ENCODE results near the gene CNTNAP4.
A peak's percentile ranks its signal among the peaks of the same experiment; 100 is the strongest.

Gene CNTNAP4

DNA sequence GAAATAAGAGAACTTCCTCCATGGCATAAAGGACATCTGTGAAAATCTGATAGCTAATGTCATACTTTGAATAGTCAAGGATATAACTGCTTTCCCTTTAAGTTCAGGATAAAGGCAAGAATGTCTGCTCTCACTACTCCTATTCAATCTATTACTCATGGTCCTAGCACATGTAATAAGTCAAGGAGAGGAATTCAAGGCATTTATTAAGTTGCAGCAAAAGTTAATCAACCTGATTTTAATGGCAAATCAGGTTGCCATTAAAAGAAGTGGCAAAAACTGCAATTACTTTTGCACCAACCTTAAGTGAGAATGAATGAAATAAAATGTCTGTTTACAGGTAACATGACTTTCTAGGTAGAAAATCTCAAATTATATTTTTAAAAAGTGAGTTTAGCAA is 225.9 kb downstream of the CNTNAP4 start:
- Histone ChIP-seq H3K4ac (ENCODE audit: low read depth in 1 of 2, low read length in 2 of 2) (no peak overlapping the region), H3K9me3 (ENCODE audit: control insufficient read depth, low read length) (no peaks in the 10 kb centered on the region), H3K79me1 (replicated peaks; ENCODE audit: low read length, poor library complexity, severe bottlenecking) (no peaks in the 10 kb centered on the region), H3K27me3 (ENCODE audit: control insufficient read depth in 1 of 2, insufficient read depth in 1 of 2, low read length in 2 of 2) (no peaks in the 10 kb centered on the region), H2BK120ac (ENCODE audit: low read depth, low read length) (no peak overlapping the region), H3K4me1 (ENCODE audit: control insufficient read depth, insufficient read depth, low read depth, low read length) (no peaks in the 10 kb centered on the region), H3K23ac (ENCODE audit: low read length in 2 of 2) (no peak overlapping the region), H2AFZ (ENCODE audit: low read depth, low read length) (no peak overlapping the region), H3K4me2 (ENCODE audit: low read length, poor library complexity, severe bottlenecking) (no peak overlapping the region), H2BK15ac (ENCODE audit: low read depth, poor library complexity, severe bottlenecking) (no peak overlapping the region), H3K14ac (ENCODE audit: low read length in 2 of 2) (no peak overlapping the region), H2BK5ac (ENCODE audit: low read depth, low read length, poor library complexity, severe bottlenecking) (no peak overlapping the region), H3K18ac (ENCODE audit: low read depth in 1 of 2, low read length in 2 of 2) (no peak overlapping the region), H4K8ac (ENCODE audit: low read length) (no peak overlapping the region), H3K9ac (ENCODE audit: low read length) (no peak overlapping the region), H3K27ac (ENCODE audit: low read length, poor library complexity, severe bottlenecking) (no peak overlapping the region), H3K36me3 (ENCODE audit: control insufficient read depth in 1 of 2, insufficient read depth in 2 of 2, low read depth in 1 of 2, low read length in 2 of 2) (no peaks in the 10 kb centered on the region), H2AK5ac (ENCODE audit: low read length, severe bottlenecking) (no peak overlapping the region), H2BK12ac (ENCODE audit: low read length in 2 of 2) (no peak overlapping the region), H3K4me3 (ENCODE audit: insufficient read depth in 1 of 2, low read depth in 1 of 2, low read length in 2 of 2) (no peak overlapping the region), H4K91ac (ENCODE audit: low read length) (no peak overlapping the region)
- no peak for DNase-seq

DNA sequence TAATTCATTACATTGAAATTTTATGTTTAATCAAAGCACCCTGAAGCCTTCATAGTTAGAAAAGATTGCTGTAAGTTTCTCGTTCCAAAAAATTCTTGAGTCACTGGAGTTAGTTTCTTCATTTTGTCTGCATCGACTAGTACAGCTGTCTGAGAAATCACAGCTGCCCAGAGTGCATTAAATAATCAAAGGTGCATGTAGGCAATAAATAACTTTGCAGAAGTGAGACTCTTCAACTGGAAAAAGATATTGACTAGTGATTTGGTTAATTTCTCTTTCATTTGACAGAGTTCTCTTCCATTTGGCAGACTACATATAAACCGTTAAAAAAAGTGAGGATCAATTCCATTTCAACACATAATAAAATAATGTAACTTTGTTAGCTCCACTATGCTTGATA is 234.0 kb downstream of the CNTNAP4 start:
- H3K14ac ChIP-seq (ENCODE audit: low read length in 2 of 2), result no peak overlapping the region
- no peak overlapping the region for H3K23ac ChIP-seq (ENCODE audit: low read length in 2 of 2)
- no peaks in the 10 kb centered on the region for H3K27me3 ChIP-seq (ENCODE audit: control insufficient read depth in 1 of 2, insufficient read depth in 1 of 2, low read length in 2 of 2)
- H3K18ac ChIP-seq (ENCODE audit: low read depth in 1 of 2, low read length in 2 of 2), result no peak overlapping the region
- H3K9ac ChIP-seq (ENCODE audit: low read length), result no peak overlapping the region
- H2AFZ ChIP-seq (ENCODE audit: low read depth, low read length), result no peak overlapping the region
- no peak overlapping the region for H2BK120ac ChIP-seq (ENCODE audit: low read depth, low read length)
- H3K4ac ChIP-seq (ENCODE audit: low read depth in 1 of 2, low read length in 2 of 2), result no peak overlapping the region
- H2BK12ac ChIP-seq (ENCODE audit: low read length in 2 of 2), result no peak overlapping the region
- no peak overlapping the region for H2AK5ac ChIP-seq (ENCODE audit: low read length, severe bottlenecking)
- H3K4me1 ChIP-seq (ENCODE audit: control insufficient read depth, insufficient read depth, low read depth, low read length), result no peaks in the 10 kb centered on the region
- H3K36me3 ChIP-seq (ENCODE audit: control insufficient read depth in 1 of 2, insufficient read depth in 2 of 2, low read depth in 1 of 2, low read length in 2 of 2), result no peaks in the 10 kb centered on the region
- no peak overlapping the region for H3K27ac ChIP-seq (ENCODE audit: low read length, poor library complexity, severe bottlenecking)
- no peak overlapping the region for H2BK5ac ChIP-seq (ENCODE audit: low read depth, low read length, poor library complexity, severe bottlenecking)
- no peak overlapping the region for H4K91ac ChIP-seq (ENCODE audit: low read length)
- no peaks in the 10 kb centered on the region for H3K9me3 ChIP-seq (ENCODE audit: control insufficient read depth, low read length)
- H4K8ac ChIP-seq (ENCODE audit: low read length), result no peak overlapping the region
- H3K4me2 ChIP-seq (ENCODE audit: low read length, poor library complexity, severe bottlenecking), result no peak overlapping the region
- H3K79me1 ChIP-seq (replicated peaks; ENCODE audit: low read length, poor library complexity, severe bottlenecking), result no peaks in the 10 kb centered on the region
- no peak for DNase-seq
- H3K4me3 ChIP-seq (ENCODE audit: insufficient read depth in 1 of 2, low read depth in 1 of 2, low read length in 2 of 2), result no peak overlapping the region
- 95% methylated on average over 2 of the region's 3 CpGs for WGBS
- H2BK15ac ChIP-seq (ENCODE audit: low read depth, poor library complexity, severe bottlenecking), result no peak overlapping the region

DNA sequence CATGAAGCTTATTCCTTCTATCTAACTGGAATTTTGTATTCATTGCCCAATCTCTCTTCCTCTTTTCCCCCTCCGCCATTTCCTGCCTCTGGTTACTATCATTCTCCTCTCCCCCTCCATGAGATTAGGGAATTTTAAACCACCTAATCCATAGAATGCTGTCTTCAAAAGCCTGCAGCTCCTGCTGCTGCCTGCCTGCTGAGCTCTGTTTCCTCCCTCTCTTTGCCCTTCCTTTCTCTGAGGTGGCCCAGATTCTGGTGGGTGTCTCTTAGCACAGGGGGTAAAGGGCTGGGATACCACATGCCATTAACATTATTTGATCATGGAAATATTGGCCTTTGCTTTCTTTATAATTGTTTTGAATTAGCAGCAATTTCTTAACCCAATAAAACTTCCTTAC is 241.6 kb downstream of the CNTNAP4 start:
- Histone ChIP-seq H3K4me1 (ENCODE audit: control insufficient read depth, insufficient read depth, low read depth, low read length) (peaks cover 2% of the 10 kb centered on the region), H4K91ac (ENCODE audit: low read length) (no peak overlapping the region)

DNA sequence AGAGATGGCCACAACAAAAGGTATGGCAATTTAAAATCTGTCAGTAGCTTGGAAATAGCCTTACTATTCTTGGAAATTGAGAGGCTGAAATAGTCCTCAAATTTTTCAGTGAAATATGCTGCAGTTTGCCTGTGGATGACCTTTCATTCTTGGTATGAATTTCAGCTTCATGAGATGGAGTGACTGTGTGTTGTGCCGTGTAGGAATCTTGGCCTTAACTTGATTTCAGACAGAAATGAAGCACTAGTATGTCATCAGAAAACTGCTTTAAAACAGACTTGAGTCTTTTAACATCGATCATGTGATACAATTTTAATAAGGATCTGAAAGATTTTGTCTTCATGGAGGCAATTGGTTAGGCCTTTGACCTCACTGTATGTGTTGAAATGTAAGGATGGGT is 247.2 kb downstream of the CNTNAP4 start:
- Histone ChIP-seq H4K91ac (ENCODE audit: low read length) (no peak overlapping the region), H3K18ac (ENCODE audit: low read depth in 1 of 2, low read length in 2 of 2) (no peak overlapping the region), H3K14ac (ENCODE audit: low read length in 2 of 2) (no peak overlapping the region), H3K4me3 (ENCODE audit: insufficient read depth in 1 of 2, low read depth in 1 of 2, low read length in 2 of 2) (no peak overlapping the region), H2BK120ac (ENCODE audit: low read depth, low read length) (no peak overlapping the region), H2AFZ (ENCODE audit: low read depth, low read length) (no peak overlapping the region), H3K27me3 (ENCODE audit: control insufficient read depth in 1 of 2, insufficient read depth in 1 of 2, low read length in 2 of 2) (no peaks in the 10 kb centered on the region), H3K4me1 (ENCODE audit: control insufficient read depth, insufficient read depth, low read depth, low read length) (peaks cover 2% of the 10 kb centered on the region), H3K27ac (ENCODE audit: low read length, poor library complexity, severe bottlenecking) (no peak overlapping the region), H2BK12ac (ENCODE audit: low read length in 2 of 2) (no peak overlapping the region), H2BK15ac (ENCODE audit: low read depth, poor library complexity, severe bottlenecking) (no peak overlapping the region), H3K36me3 (ENCODE audit: control insufficient read depth in 1 of 2, insufficient read depth in 2 of 2, low read depth in 1 of 2, low read length in 2 of 2) (no peaks in the 10 kb centered on the region), H3K79me1 (replicated peaks; ENCODE audit: low read length, poor library complexity, severe bottlenecking) (no peaks in the 10 kb centered on the region), H3K4me2 (ENCODE audit: low read length, poor library complexity, severe bottlenecking) (no peak overlapping the region), H3K23ac (ENCODE audit: low read length in 2 of 2) (no peak overlapping the region), H3K4ac (ENCODE audit: low read depth in 1 of 2, low read length in 2 of 2) (no peak overlapping the region), H3K9ac (ENCODE audit: low read length) (peak overlapping the region; percentile 14), H3K9me3 (ENCODE audit: control insufficient read depth, low read length) (no peaks in the 10 kb centered on the region), H4K8ac (ENCODE audit: low read length) (no peak overlapping the region), H2BK5ac (ENCODE audit: low read depth, low read length, poor library complexity, severe bottlenecking) (no peak overlapping the region), H2AK5ac (ENCODE audit: low read length, severe bottlenecking) (no peak overlapping the region)
- no peak for DNase-seq
- 57% methylated on average over 2 of the region's 2 CpGs for WGBS

More for the DNA sequence above, 241.6 kb downstream of the CNTNAP4 start:
- Histone ChIP-seq H3K4me2 (ENCODE audit: low read length, poor library complexity, severe bottlenecking) (no peak overlapping the region), H4K8ac (ENCODE audit: low read length) (no peak overlapping the region), H3K14ac (ENCODE audit: low read length in 2 of 2) (no peak overlapping the region), H3K4me3 (ENCODE audit: insufficient read depth in 1 of 2, low read depth in 1 of 2, low read length in 2 of 2) (no peak overlapping the region), H3K79me1 (replicated peaks; ENCODE audit: low read length, poor library complexity, severe bottlenecking) (no peaks in the 10 kb centered on the region), H2BK12ac (ENCODE audit: low read length in 2 of 2) (no peak overlapping the region), H3K27me3 (ENCODE audit: control insufficient read depth in 1 of 2, insufficient read depth in 1 of 2, low read length in 2 of 2) (no peaks in the 10 kb centered on the region), H3K23ac (ENCODE audit: low read length in 2 of 2) (no peak overlapping the region), H3K4ac (ENCODE audit: low read depth in 1 of 2, low read length in 2 of 2) (no peak overlapping the region), H3K27ac (ENCODE audit: low read length, poor library complexity, severe bottlenecking) (no peak overlapping the region), H2AK5ac (ENCODE audit: low read length, severe bottlenecking) (no peak overlapping the region), H3K36me3 (ENCODE audit: control insufficient read depth in 1 of 2, insufficient read depth in 2 of 2, low read depth in 1 of 2, low read length in 2 of 2) (no peaks in the 10 kb centered on the region), H2AFZ (ENCODE audit: low read depth, low read length) (no peak overlapping the region), H3K18ac (ENCODE audit: low read depth in 1 of 2, low read length in 2 of 2) (no peak overlapping the region), H3K9ac (ENCODE audit: low read length) (no peak overlapping the region), H3K9me3 (ENCODE audit: control insufficient read depth, low read length) (no peaks in the 10 kb centered on the region), H2BK5ac (ENCODE audit: low read depth, low read length, poor library complexity, severe bottlenecking) (no peak overlapping the region), H2BK15ac (ENCODE audit: low read depth, poor library complexity, severe bottlenecking) (no peak overlapping the region), H2BK120ac (ENCODE audit: low read depth, low read length) (no peak overlapping the region)
- no peak for DNase-seq
- WGBS, result 74% methylated on average over 1 of the region's 1 CpG

All from mesenchymal stem cell (in vitro differentiated cells and primary cell).